ENCODE results near the gene PNMA8A. TPM values are rescaled to one million over a fixed set of nuclear protein-coding genes. Genes with fewer than 3 reads are reported as not detected.

Gene PNMA8A
- total RNA-seq, 1 experiment from 2014 or later = not detected

- no peak for DNase-seq (ENCODE audit: low spot score)
Measured at GRCh38 chr19:46431824-46432223, 39.5 kb downstream of the PNMA8A start.

- DNase-seq (ENCODE audit: low spot score) = no peak
Measured at GRCh38 chr19:46429999-46430398, 41.4 kb downstream of the PNMA8A start.

- DNase-seq (ENCODE audit: low spot score) = peak; percentile 44
Measured at GRCh38 chr19:46428239-46429135, 42.9 kb downstream of the PNMA8A start, which contains the start of gene PNMA8C. TSS of gene PNMA8C (minus strand) at chr19:46428936. CDS start at chr19:46428359, 577 bp downstream.

- DNase-seq (ENCODE audit: low spot score) = no peak
Measured at GRCh38 chr19:46427518-46428045, 43.8 kb downstream of the PNMA8A start.

- DNase-seq (ENCODE audit: low spot score) = no peak
Measured at GRCh38 chr19:46426506-46427162, 44.7 kb downstream of the PNMA8A start.

GRCh38 chr19:46426035-46426505 lies 45.3 kb downstream of the PNMA8A start:
- DNase-seq (ENCODE audit: low spot score) = peak; percentile 90

GRCh38 chr19:46423188-46423587 lies 48.2 kb downstream of the PNMA8A start:
- no peak for DNase-seq (ENCODE audit: low spot score)

GRCh38 chr19:46422344-46422743 lies 49.0 kb downstream of the PNMA8A start:
- DNase-seq (ENCODE audit: low spot score) = no peak

- DNase-seq (ENCODE audit: low spot score) = no peak
Measured at GRCh38 chr19:46420056-46420455, 51.3 kb downstream of the PNMA8A start.

Other genes starting within 250 kb of the PNMA8A start
- not detected in 2 replicates for gene IGFL1, start 241.8 kb downstream of the PNMA8A start, total RNA-seq (2014; rRNA removed; shearing (Covaris generic))
- not detected in 2 replicates for gene HIF3A, start 174.5 kb downstream of the PNMA8A start, total RNA-seq (2014; rRNA removed; shearing (Covaris generic))
- gene PPP5C, start 124.5 kb downstream of the PNMA8A start, total RNA-seq (2014; rRNA removed; shearing (Covaris generic)) = 221 and 224 TPM in 2 replicates
- not detected in 2 replicates for gene CCDC8, start 58.0 kb downstream of the PNMA8A start, total RNA-seq (2014; rRNA removed; shearing (Covaris generic))
- gene PNMA8C, start 42.6 kb downstream of the PNMA8A start, total RNA-seq (2014; rRNA removed; shearing (Covaris generic)) = 0.05 TPM in 1 of 2 replicates, not detected in the other
- not detected in 2 replicates for gene PNMA8B, start 24.3 kb upstream of the PNMA8A start, total RNA-seq (2014; rRNA removed; shearing (Covaris generic))
- gene CALM3, start 129.8 kb upstream of the PNMA8A start, total RNA-seq (2014; rRNA removed; shearing (Covaris generic)) = 263 and 264 TPM in 2 replicates
- gene PTGIR, start 153.5 kb upstream of the PNMA8A start, total RNA-seq (2014; rRNA removed; shearing (Covaris generic)) = 0.26 TPM in 1 of 2 replicates, not detected in the other
- gene GNG8, start 164.6 kb upstream of the PNMA8A start, total RNA-seq (2014; rRNA removed; shearing (Covaris generic)) = not detected in 2 replicates
- 0.29 and 0.38 TPM in 2 replicates for gene DACT3, start 189.6 kb upstream of the PNMA8A start, total RNA-seq (2014; rRNA removed; shearing (Covaris generic))
- gene PRKD2, start 245.6 kb upstream of the PNMA8A start, total RNA-seq (2014; rRNA removed; shearing (Covaris generic)) = 76.0 and 83.3 TPM in 2 replicates

Data from HT-29 (cell line).